Heart left ventricle (tissue), 13 donors: Measurements from ENCODE around the gene CYP2R1.

Source experiments
- CTCF ChIP-seq, 12 donors: fragments of 200-600 bp; sonication (generic) in 4 of 12; IDR thresholded peaks; one replicate each; pipeline versions ENCODE4 v1.5.0 to v1.8.0; 2018 to 2022; ENCODE audit warnings: antibody characterized with exemption in 12 of 12, mild to moderate bottlenecking in 5 of 12
- POLR2A ChIP-seq, 2 donors: fragments of 450-650 bp; IDR thresholded peaks; one replicate each; pipeline ENCODE4 v1.6.1; 2017; ENCODE audit warnings: antibody characterized with exemption in 2 of 2, mild to moderate bottlenecking in 2 of 2, moderate library complexity in 2 of 2
- donor health status: ischemic (EF 13 %, LVEDD 7.1; RV severe dilation, severe dysfunction).
- donor health status: DM: no; HTN: yes; CAD: no.
- donor health status: DM: no; HTN: no; CAD: no.
- donor health status: ischemic (EF 25% LVEDD 6.9; RV normal size, moderate dysfunction).
- donor health status: ischemic (EF 25% LVEDD 5.7; RV mildly dilated, moderate dysfunction).
- donor health status: ischemic (EF 35%, LVEDD 5.7; RV mildly dilated, moderate dysfunction).
- donor health status: nonischemic (EF 11% LVEDD 7.7; RV severe dilation, severe dysfunction).
- donor health status: DM: yes; HTN: yes; CAD: no.
- donor health status: PGD.
- donor health status: ischemic (EF 29% LVEDD 5.4; RV normal size, mild dysfunction).
- donor health status: nonischemic (EF 23%, LVEDD 6.1; RV moderate dilation, normal function).

- TF ChIP-seq CTCF (IDR thresholded peaks at IDR 0.05) (no peak), POLR2A (IDR thresholded peaks at IDR 0.05) (no peak)
Observed at GRCh38 chr11:14835496-14836492, 56.2 kb downstream of the CYP2R1 start.
